ENCODE measurements around the gene ZMPSTE24.

GRCh38 chr1:40313958-40314720 is 56.1 kb downstream of the ZMPSTE24 start:
- TF ChIP-seq, protein P1, sequence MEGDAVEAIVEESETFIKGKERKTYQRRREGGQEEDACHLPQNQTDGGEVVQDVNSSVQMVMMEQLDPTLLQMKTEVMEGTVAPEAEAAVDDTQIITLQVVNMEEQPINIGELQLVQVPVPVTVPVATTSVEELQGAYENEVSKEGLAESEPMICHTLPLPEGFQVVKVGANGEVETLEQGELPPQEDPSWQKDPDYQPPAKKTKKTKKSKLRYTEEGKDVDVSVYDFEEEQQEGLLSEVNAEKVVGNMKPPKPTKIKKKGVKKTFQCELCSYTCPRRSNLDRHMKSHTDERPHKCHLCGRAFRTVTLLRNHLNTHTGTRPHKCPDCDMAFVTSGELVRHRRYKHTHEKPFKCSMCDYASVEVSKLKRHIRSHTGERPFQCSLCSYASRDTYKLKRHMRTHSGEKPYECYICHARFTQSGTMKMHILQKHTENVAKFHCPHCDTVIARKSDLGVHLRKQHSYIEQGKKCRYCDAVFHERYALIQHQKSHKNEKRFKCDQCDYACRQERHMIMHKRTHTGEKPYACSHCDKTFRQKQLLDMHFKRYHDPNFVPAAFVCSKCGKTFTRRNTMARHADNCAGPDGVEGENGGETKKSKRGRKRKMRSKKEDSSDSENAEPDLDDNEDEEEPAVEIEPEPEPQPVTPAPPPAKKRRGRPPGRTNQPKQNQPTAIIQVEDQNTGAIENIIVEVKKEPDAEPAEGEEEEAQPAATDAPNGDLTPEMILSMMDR (IDR thresholded peaks at IDR 0.05 in 2 of 3, conservative IDR thresholded peaks at IDR 0.05 in 1 of 3; ENCODE audit: borderline replicate concordance in 1 of 3, insufficient read depth in 1 of 3, low read depth in 2 of 3, low read length in 2 of 3) = no peak
- TF ChIP-seq RAD21 (IDR thresholded peaks at IDR 0.05; ENCODE audit: low read depth) = no peak
- TF ChIP-seq EZH2 (IDR thresholded peaks at IDR 0.05) = no peak
- TF ChIP-seq, protein P2, sequence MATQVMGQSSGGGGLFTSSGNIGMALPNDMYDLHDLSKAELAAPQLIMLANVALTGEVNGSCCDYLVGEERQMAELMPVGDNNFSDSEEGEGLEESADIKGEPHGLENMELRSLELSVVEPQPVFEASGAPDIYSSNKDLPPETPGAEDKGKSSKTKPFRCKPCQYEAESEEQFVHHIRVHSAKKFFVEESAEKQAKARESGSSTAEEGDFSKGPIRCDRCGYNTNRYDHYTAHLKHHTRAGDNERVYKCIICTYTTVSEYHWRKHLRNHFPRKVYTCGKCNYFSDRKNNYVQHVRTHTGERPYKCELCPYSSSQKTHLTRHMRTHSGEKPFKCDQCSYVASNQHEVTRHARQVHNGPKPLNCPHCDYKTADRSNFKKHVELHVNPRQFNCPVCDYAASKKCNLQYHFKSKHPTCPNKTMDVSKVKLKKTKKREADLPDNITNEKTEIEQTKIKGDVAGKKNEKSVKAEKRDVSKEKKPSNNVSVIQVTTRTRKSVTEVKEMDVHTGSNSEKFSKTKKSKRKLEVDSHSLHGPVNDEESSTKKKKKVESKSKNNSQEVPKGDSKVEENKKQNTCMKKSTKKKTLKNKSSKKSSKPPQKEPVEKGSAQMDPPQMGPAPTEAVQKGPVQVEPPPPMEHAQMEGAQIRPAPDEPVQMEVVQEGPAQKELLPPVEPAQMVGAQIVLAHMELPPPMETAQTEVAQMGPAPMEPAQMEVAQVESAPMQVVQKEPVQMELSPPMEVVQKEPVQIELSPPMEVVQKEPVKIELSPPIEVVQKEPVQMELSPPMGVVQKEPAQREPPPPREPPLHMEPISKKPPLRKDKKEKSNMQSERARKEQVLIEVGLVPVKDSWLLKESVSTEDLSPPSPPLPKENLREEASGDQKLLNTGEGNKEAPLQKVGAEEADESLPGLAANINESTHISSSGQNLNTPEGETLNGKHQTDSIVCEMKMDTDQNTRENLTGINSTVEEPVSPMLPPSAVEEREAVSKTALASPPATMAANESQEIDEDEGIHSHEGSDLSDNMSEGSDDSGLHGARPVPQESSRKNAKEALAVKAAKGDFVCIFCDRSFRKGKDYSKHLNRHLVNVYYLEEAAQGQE (IDR thresholded peaks at IDR 0.05; ENCODE audit: low read depth) = no peak
- no peak for TF ChIP-seq POLR2AphosphoS5 (IDR thresholded peaks at IDR 0.05; ENCODE audit: low read depth, low read length)
- TF ChIP-seq YY1 (IDR thresholded peaks at IDR 0.05; ENCODE audit: extremely low read depth, insufficient replicate concordance, low read depth, low read length) = no peak
